Vagina (tissue), 2 donors: ENCODE results near the gene IFT43.

Source experiments
- CTCF ChIP-seq, 3 experiments: fragments of 450-650 bp in 2 of 3; fragments of 200-600 bp in 1 of 3; sonication (generic) in 1 of 3; IDR thresholded peaks; one replicate each; pipeline ENCODE4 v1.5.1; 2017 to 2019; ENCODE audit warnings: antibody characterized with exemption in 3 of 3, mild to moderate bottlenecking in 2 of 3, moderate library complexity in 2 of 3
- POLR2A ChIP-seq, 2 donors: fragments of 450-650 bp; IDR thresholded peaks; one replicate each; pipeline ENCODE4 v1.6.1; 2017; ENCODE audit warnings: antibody characterized with exemption in 2 of 2, mild to moderate bottlenecking in 2 of 2, moderate library complexity in 2 of 2
- POLR2AphosphoS5 ChIP-seq, 2 donors: sonication (generic); formaldehyde crosslinking; IDR thresholded peaks; one replicate each; pipeline ENCODE4 v1.9.0; 2017; ENCODE audit warnings: antibody characterized with exemption in 2 of 2, mild to moderate bottlenecking in 2 of 2, low read depth in 1 of 2; ENCODE audit not compliant: insufficient read depth in 1 of 2

DNA sequence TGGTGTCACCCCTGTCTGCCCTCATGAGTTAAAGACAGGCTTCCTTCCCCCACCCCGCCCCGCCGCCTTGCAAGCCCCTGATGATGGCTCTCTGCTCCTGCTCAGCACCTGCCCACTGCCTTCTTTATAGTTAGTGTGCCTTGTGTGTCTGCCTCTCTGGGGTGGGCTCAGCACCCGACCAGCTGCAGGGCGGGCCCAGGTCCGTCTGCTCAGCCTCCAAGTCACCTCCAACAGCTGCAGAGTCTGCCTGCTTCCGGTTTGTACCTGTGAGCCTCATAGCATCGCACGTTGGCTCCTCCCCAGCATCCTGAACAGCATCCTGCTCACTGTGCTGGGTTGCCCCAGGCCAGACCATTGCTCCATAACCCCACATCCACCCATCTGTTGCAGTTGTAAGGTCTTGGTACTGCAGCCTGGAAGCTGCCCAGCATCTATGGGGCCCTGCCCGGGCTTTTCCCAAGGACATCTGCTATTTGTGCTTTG lies 7.3 kb upstream of the IFT43 start:
- TF ChIP-seq POLR2A (IDR thresholded peaks at IDR 0.05) (no peak), CTCF (IDR thresholded peaks at IDR 0.05) (no peak), POLR2AphosphoS5 (IDR thresholded peaks at IDR 0.05; ENCODE audit: insufficient read depth in 1 of 2, low read depth in 1 of 2) (no peak)
